Right atrium auricular region (tissue), 2 donors: ENCODE data around the gene NRIP1. TPM values are rescaled to one million over a fixed set of nuclear protein-coding genes. Genes with fewer than 3 reads are reported as not detected.
"Not testable (repeated sequence)": the region's sequence is repeated elsewhere in the genome, so short reads cannot be mapped to it uniquely, and the experiment has no call there.

Experiments
- DNase-seq: peaks from one replicate; pipeline ENCODE4 v3.0.0-alpha.2; 2019; ENCODE audit warnings: low spot score
- H3K27ac ChIP-seq, 2 donors: fragments of 200-600 bp; sonication (generic); 1 replicate in 1 of 2; 2 replicates in 1 of 2; pipeline ENCODE4 v1.5.1; 2016 to 2019
- H3K27me3 ChIP-seq, 2 donors: fragments of 200-600 bp; sonication (generic); one replicate each; pipeline versions ENCODE4 v1.5.1 to v1.6.0; 2017 to 2019
- H3K36me3 ChIP-seq: fragments of 200-600 bp; sonication (generic); one replicate; pipeline ENCODE4 v1.5.1; 2016
- H3K4me1 ChIP-seq, 2 donors: fragments of 200-600 bp; sonication (generic); one replicate each; pipeline versions ENCODE4 v1.5.1 to v1.6.0; 2017 to 2019
- H3K4me3 ChIP-seq, 2 donors: fragments of 200-600 bp; sonication (generic); 1 replicate in 1 of 2; 2 replicates in 1 of 2; pipeline ENCODE4 v1.5.1; 2017 to 2019; ENCODE audit warnings: mild to moderate bottlenecking in 1 of 2, moderate library complexity in 1 of 2
- H3K9me3 ChIP-seq, 2 donors: fragments of 200-600 bp; sonication (generic); one replicate each; pipeline ENCODE4 v1.5.1; 2019
- CTCF ChIP-seq, 2 donors: fragments of 200-600 bp; sonication (generic); IDR thresholded peaks; one replicate each; pipeline ENCODE4 v1.5.1; 2019; ENCODE audit warnings: antibody characterized with exemption in 2 of 2
- total RNA-seq, 2 donors: library from RNA; depleted of rRNA; stranded (reverse); fragments of >200 nt; gene quantifications; one replicate each; pipeline ENCODE4 v1.1.0, GENCODE V29; 2016

The NRIP1 gene
- total RNA-seq, 2 donors from 2014 or later, result 15.5 to 16.0 TPM

GRCh38 chr21:14945176-14945575 is 119.6 kb downstream of the NRIP1 start:
- Histone ChIP-seq H3K36me3 (no peaks in the 10 kb centered on the region), H3K27me3 (no peaks in the 10 kb centered on the region), H3K4me3 (no peak overlapping the region), H3K4me1 (no peaks in the 10 kb centered on the region), H3K27ac (no peak overlapping the region), H3K9me3 (peaks cover 0 to 9% of the 10 kb centered on the region in 2 donors)
- no peak for DNase-seq
- no peak for TF ChIP-seq CTCF (IDR thresholded peaks at IDR 0.05)

- Histone ChIP-seq H3K4me1 (no peaks in the 10 kb centered on the region), H3K27me3 (no peaks in the 10 kb centered on the region), H3K9me3 (peaks cover 0 to 5% of the 10 kb centered on the region in 2 donors), H3K36me3 (no peaks in the 10 kb centered on the region), H3K4me3 (no peak overlapping the region), H3K27ac (no peak overlapping the region)
- TF ChIP-seq CTCF (IDR thresholded peaks at IDR 0.05), result no peak
- no peak for DNase-seq
Measured at GRCh38 chr21:14943616-14944015, 121.2 kb downstream of the NRIP1 start.

GRCh38 chr21:14942801-14943490 is 121.9 kb downstream of the NRIP1 start:
- no peaks in the 10 kb centered on the region for H3K27me3 ChIP-seq
- H3K27ac ChIP-seq, result no peak overlapping the region
- H3K4me1 ChIP-seq, result no peaks in the 10 kb centered on the region
- no peak overlapping the region for H3K4me3 ChIP-seq
- TF ChIP-seq CTCF (IDR thresholded peaks at IDR 0.05), result no peak
- no peak for DNase-seq
- H3K36me3 ChIP-seq, result no peaks in the 10 kb centered on the region
- H3K9me3 ChIP-seq, result no peaks in the 10 kb centered on the region

GRCh38 chr21:14927324-14927723 is 137.5 kb downstream of the NRIP1 start:
- not testable (repeated sequence) for DNase-seq, H3K36me3 ChIP-seq, H3K4me3 ChIP-seq, H3K4me1 ChIP-seq, H3K27ac ChIP-seq, H3K27me3 ChIP-seq, H3K9me3 ChIP-seq

GRCh38 chr21:14926186-14926585 is 138.6 kb downstream of the NRIP1 start:
- TF ChIP-seq CTCF (IDR thresholded peaks at IDR 0.05), result no peak
- H3K9me3 ChIP-seq, result no peaks in the 10 kb centered on the region

GRCh38 chr21:14923468-14923867 is 141.3 kb downstream of the NRIP1 start:
- H3K9me3 ChIP-seq, result no peaks in the 10 kb centered on the region
- H3K27ac ChIP-seq, result no peak overlapping the region
- no peaks in the 10 kb centered on the region for H3K27me3 ChIP-seq
- no peak overlapping the region for H3K4me3 ChIP-seq
- H3K4me1 ChIP-seq, result no peaks in the 10 kb centered on the region
- no peak for DNase-seq
- no peaks in the 10 kb centered on the region for H3K36me3 ChIP-seq
- no peak for TF ChIP-seq CTCF (IDR thresholded peaks at IDR 0.05)

More at GRCh38 chr21:14926186-14926585, 138.6 kb downstream of the NRIP1 start:
- H3K4me3 ChIP-seq, result no peak overlapping the region
- no peaks in the 10 kb centered on the region for H3K36me3 ChIP-seq
- DNase-seq, result no peak
- H3K27me3 ChIP-seq, result no peaks in the 10 kb centered on the region
- H3K4me1 ChIP-seq, result no peaks in the 10 kb centered on the region
- H3K27ac ChIP-seq, result no peak overlapping the region
